IMR-90 (cell line): ENCODE results near the gene ZNF410. TPM values are rescaled to one million over a fixed set of nuclear protein-coding genes. Genes with fewer than 3 reads are reported as not detected.
A peak's percentile ranks its signal among the peaks of the same experiment; 100 is the strongest.

ENCODE experiments used
- ATAC-seq: fragments of 200-7000 bp; cut with Tn5 transposase; 2 replicates; pipeline ENCODE4 v1.9.1; 2020; ENCODE audit warnings: low read depth, mild to moderate bottlenecking, moderate library complexity
- BruUV-seq: library from RNA; stranded (reverse); fragments of 400-500 nt; replicated peaks from 2 replicates; lab custom pipeline; 2021; lab: Mats Ljungman, UMichigan
- CTCF ChIA-PET: fragments of 300-600 bp; formaldehyde crosslinking; extraction: SDS; loops from one replicate; lab custom pipeline; 2021; ENCODE audit warnings: antibody characterized with exemption; lab: Yijun Ruan, JAX
- POLR2A ChIA-PET: fragments of 300-600 bp; sonication (Branson Sonifier 250); formaldehyde crosslinking; loops from one replicate; lab custom pipeline; 2022; ENCODE audit warnings: antibody characterized with exemption; ENCODE audit not compliant: unreplicated experiment; lab: Charles Lee
- DNase-seq: peaks from one replicate; pipeline ENCODE4 v3.0.0; 2013
- H2AFZ ChIP-seq: replicated peaks from 2 replicates; pipeline ENCODE3; 2013; ENCODE audit warnings: low read length, mild to moderate bottlenecking; ENCODE audit not compliant: poor library complexity
- H2AK5ac ChIP-seq: 2 replicates; pipeline ENCODE4 v1.6.1; 2013; ENCODE audit warnings: low read depth, low read length, inconsistent platforms
- H2AK9ac ChIP-seq: replicated peaks from 2 replicates; pipeline ENCODE3; 2013; ENCODE audit warnings: mild to moderate bottlenecking, low read depth, low read length, moderate library complexity; ENCODE audit not compliant: poor library complexity
- H2BK120ac ChIP-seq: 2 replicates; pipeline ENCODE4 v1.6.1; 2013; ENCODE audit warnings: low read depth, low read length, inconsistent platforms
- H2BK15ac ChIP-seq: 3 replicates; pipeline ENCODE4 v1.6.1; 2013; ENCODE audit warnings: low read depth, low read length, inconsistent platforms
- H2BK20ac ChIP-seq: 2 replicates; pipeline ENCODE4 v1.6.1; 2013; ENCODE audit warnings: low read depth, mild to moderate bottlenecking, inconsistent platforms, low read length, moderate library complexity
- H2BK5ac ChIP-seq: 2 replicates; pipeline ENCODE4 v1.6.1; 2013; ENCODE audit warnings: mild to moderate bottlenecking, low read depth, low read length, inconsistent platforms; ENCODE audit not compliant: poor library complexity, severe bottlenecking
- H3K14ac ChIP-seq: replicated peaks from 2 replicates; pipeline ENCODE4 v1.6.1; 2013; ENCODE audit warnings: low read depth, low read length, inconsistent platforms
- H3K18ac ChIP-seq: 2 replicates; pipeline ENCODE4 v1.6.1; 2013; ENCODE audit warnings: low read depth, low read length, control low read depth
- H3K23ac ChIP-seq: 2 replicates; pipeline ENCODE4 v1.6.1; 2013; ENCODE audit warnings: low read depth, low read length, inconsistent platforms
- H3K27ac ChIP-seq: 2 replicates; pipeline ENCODE4 v1.5.1; 2013; ENCODE audit warnings: mild to moderate bottlenecking, control low read depth, low read length; ENCODE audit not compliant: insufficient read depth
- H3K27me3 ChIP-seq: 2 replicates; pipeline ENCODE4 v1.6.1; 2013; ENCODE audit warnings: low read length; ENCODE audit not compliant: control insufficient read depth, insufficient read depth
- H3K36me3 ChIP-seq: 2 replicates; pipeline ENCODE4 v1.6.1; 2013; ENCODE audit warnings: low read length, mixed read lengths; ENCODE audit not compliant: control insufficient read depth, insufficient read depth
- H3K4ac ChIP-seq: 2 replicates; pipeline ENCODE4 v1.6.1; 2013; ENCODE audit warnings: low read depth, low read length, inconsistent platforms
- H3K4me1 ChIP-seq: 2 replicates; pipeline ENCODE4 v1.6.1; 2013; ENCODE audit warnings: low read length, mixed read lengths; ENCODE audit not compliant: control insufficient read depth, insufficient read depth
- H3K4me2 ChIP-seq: 2 replicates; pipeline ENCODE4 v1.6.1; 2013; ENCODE audit warnings: low read depth, mild to moderate bottlenecking, control low read depth, low read length, moderate library complexity
- H3K4me3 ChIP-seq: 2 replicates; pipeline ENCODE4 v1.5.1; 2013; ENCODE audit warnings: low read depth, mild to moderate bottlenecking, control low read depth, low read length, moderate library complexity; ENCODE audit not compliant: insufficient read depth
- H3K56ac ChIP-seq: 2 replicates; pipeline ENCODE4 v1.6.1; 2013; ENCODE audit warnings: low read length, inconsistent platforms; ENCODE audit not compliant: insufficient read depth; ENCODE audit errors: extremely low read depth
- H3K79me1 ChIP-seq, 2 experiments: 2 replicates each; pipeline ENCODE4 v1.6.1; 2013; ENCODE audit warnings: low read length in 2 of 2, inconsistent platforms in 1 of 2, low read depth in 1 of 2
- H3K9ac ChIP-seq: 2 replicates; pipeline ENCODE4 v1.6.1; 2013; ENCODE audit warnings: low read depth, low read length, control low read depth
- H3K9me1 ChIP-seq: 2 replicates; pipeline ENCODE4 v1.6.1; 2013; ENCODE audit warnings: low read length, inconsistent platforms; ENCODE audit not compliant: insufficient read depth
- H3K9me3 ChIP-seq: 2 replicates; pipeline ENCODE4 v1.6.1; 2013; ENCODE audit warnings: low read length; ENCODE audit not compliant: control insufficient read depth, insufficient read depth
- H4K20me1 ChIP-seq: 2 replicates; pipeline ENCODE4 v1.6.1; 2013; ENCODE audit warnings: low read length, inconsistent platforms; ENCODE audit not compliant: insufficient read depth
- H4K5ac ChIP-seq: 2 replicates; pipeline ENCODE4 v1.6.1; 2013; ENCODE audit warnings: mild to moderate bottlenecking, low read depth, low read length, control low read depth
- H4K8ac ChIP-seq, 2 experiments: 2 replicates each; pipeline ENCODE4 v1.6.1; 2013; ENCODE audit warnings: low read depth in 2 of 2, low read length in 2 of 2, control low read depth in 1 of 2, inconsistent platforms in 1 of 2
- H4K91ac ChIP-seq: 2 replicates; pipeline ENCODE4 v1.6.1; 2013; ENCODE audit warnings: low read depth, low read length, inconsistent platforms; ENCODE audit not compliant: insufficient read depth
- BHLHE40 ChIP-seq: fragments of 150-350 bp; IDR thresholded peaks from 2 replicates; pipeline ENCODE4 v1.6.1; 2016; ENCODE audit warnings: mild to moderate bottlenecking, low read depth, low read length
- CEBPB ChIP-seq: IDR thresholded peaks from 2 replicates; pipeline ENCODE4 v1.6.1; 2012; ENCODE audit warnings: low read depth, low read length, improper control_type of control experiment
- CHD1 ChIP-seq: IDR thresholded peaks from 2 replicates; pipeline ENCODE4 v1.6.1; 2012; ENCODE audit warnings: low read depth, low read length, improper control_type of control experiment
- FOS ChIP-seq: fragments of 150-350 bp; IDR thresholded peaks from 2 replicates; pipeline ENCODE4 v1.6.1; 2016; ENCODE audit warnings: low read depth, low read length
- MAFK ChIP-seq: IDR thresholded peaks from 2 replicates; pipeline ENCODE4 v1.6.1; 2012; ENCODE audit warnings: low read depth, low read length, improper control_type of control experiment
- MAZ ChIP-seq: IDR thresholded peaks from 2 replicates; pipeline ENCODE4 v1.6.1; 2012; ENCODE audit warnings: low read depth, mild to moderate bottlenecking, low read length, improper control_type of control experiment, moderate library complexity, borderline replicate concordance
- MXI1 ChIP-seq: IDR thresholded peaks from 2 replicates; pipeline ENCODE4 v1.6.1; 2012; ENCODE audit warnings: low read depth, mild to moderate bottlenecking, low read length, moderate library complexity, borderline replicate concordance
- NFE2L2 ChIP-seq: fragments of 150-350 bp; IDR thresholded peaks from 2 replicates; pipeline ENCODE4 v1.6.1; 2016; ENCODE audit warnings: low read depth, mild to moderate bottlenecking, low read length
- POLR2A ChIP-seq: IDR thresholded peaks from 2 replicates; pipeline ENCODE4 v1.6.1; 2012; ENCODE audit warnings: mild to moderate bottlenecking, low read depth, low read length
- RAD21 ChIP-seq: IDR thresholded peaks from 2 replicates; pipeline ENCODE4 v1.6.1; 2012; ENCODE audit warnings: low read length, improper control_type of control experiment
- RCOR1 ChIP-seq: IDR thresholded peaks from 2 replicates; pipeline ENCODE4 v1.6.1; 2012; ENCODE audit warnings: mild to moderate bottlenecking, low read length, improper control_type of control experiment; ENCODE audit not compliant: insufficient replicate concordance
- RFX5 ChIP-seq: IDR thresholded peaks from 2 replicates; pipeline ENCODE4 v1.8.0; 2012; ENCODE audit warnings: low read depth, mild to moderate bottlenecking, low read length, moderate library complexity
- SMC3 ChIP-seq: fragments of 150-350 bp; IDR thresholded peaks from 2 replicates; pipeline ENCODE4 v1.6.1; 2016; ENCODE audit warnings: low read depth, mild to moderate bottlenecking, antibody characterized with exemption, low read length, moderate library complexity
- WGBS, 2 experiments: methylation state at CpG; one replicate each; pipeline versions ENCODE4 v1.1.5 to v1.1.7; 2013; ENCODE audit warnings: missing lambda C conversion rate in 2 of 2; ENCODE audit not compliant: insufficient read length in 1 of 2; ENCODE audit errors: extremely low coverage in 2 of 2; 5-methylcytosine and 5-hydroxymethylcytosine counted together
- dilution Hi-C: fragments of 300-500 bp; cut with HindIII; formaldehyde crosslinking; loops from one replicate; pipeline ENCODE4 v1.14.3; 2018; ENCODE audit warnings: low sequenced_read_pairs; ENCODE audit not compliant: unreplicated experiment
- in situ Hi-C: fragments of 300-500 bp; cut with MboI; formaldehyde crosslinking; loops from 3 replicates; pipeline ENCODE4 v1.14.3; 2019; ENCODE audit warnings: low sequenced_read_pairs, inconsistent platforms, mixed read lengths
- intact Hi-C: fragments of 100-400 bp; cut with micrococcal nuclease; formaldehyde crosslinking; loops from 2 replicates; pipeline ENCODE4 v1.10.0; 2022
- polyA plus RNA-seq, 3 experiments: library from polyadenylated mRNA; depleted of rRNA; stranded (reverse); fragments of >200 nt; gene quantifications; 2 replicates each; pipeline ENCODE4 v1.2.3, GENCODE V29; 2012; ENCODE audit warnings: low replicate concordance in 1 of 3
- total RNA-seq: library from RNA; depleted of rRNA; stranded (reverse); fragments of >200 nt; gene quantifications from 2 replicates; pipeline ENCODE4 v1.2.3, GENCODE V29; 2012
- TF ChIP-seq, protein P1 (sequence below): conservative IDR thresholded peaks from 2 replicates; pipeline ENCODE4 v1.5.1; 2012; ENCODE audit warnings: mild to moderate bottlenecking, low read depth, low read length, improper control_type of control experiment
- TF ChIP-seq, protein P2 (sequence below): fragments of 150-350 bp; IDR thresholded peaks from 2 replicates; pipeline ENCODE4 v1.6.1; 2017; ENCODE audit warnings: mild to moderate bottlenecking, antibody characterized with exemption, low read length, low read depth
- TF ChIP-seq, protein P3 (sequence below): fragments of 150-350 bp; IDR thresholded peaks from 2 replicates; pipeline ENCODE4 v1.6.1; 2016; ENCODE audit warnings: low read depth, mild to moderate bottlenecking, low read length, moderate library complexity, borderline replicate concordance

ZNF410 gene
- total and polyA plus RNA-seq, 2 of the 4 experiments (the other 2 are of a cell fraction) = 27.9 to 89.1 TPM

DNA sequence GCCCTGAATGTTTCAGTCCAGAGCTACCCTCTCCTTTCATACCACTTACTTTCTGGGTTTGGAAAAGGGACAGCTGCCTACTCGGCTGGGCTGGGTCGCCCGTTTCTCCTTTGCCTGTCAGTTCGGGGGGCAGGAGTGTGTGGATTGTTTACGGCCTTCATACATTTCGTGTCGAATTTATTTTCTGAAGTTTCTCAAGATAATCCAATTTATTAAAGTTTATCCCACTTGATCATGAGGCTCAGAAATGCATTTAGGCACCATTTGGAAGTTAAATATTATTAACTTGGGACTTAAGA, 608 bp downstream of the ZNF410 start:
- H3K4ac ChIP-seq = peak overlapping the region; percentile 67
- dilution Hi-C loops = no loop called here
- POLR2A ChIA-PET = interaction anchor here (0.6 to 1.6 kb wide), 3 partner anchors 15 to 36 kb away, joined by 5 to 18 read pairs (median 5); partner anchors contain the start of gene PTGR2

More for the DNA sequence above, 608 bp downstream of the ZNF410 start:
- DNase-seq = no peak
- Histone ChIP-seq H4K91ac (peak overlapping the region; percentile 55), H3K4me2 (peak overlapping the region; percentile 91), H3K4me3 (peak overlapping the region; percentile 56), H2BK5ac (peak overlapping the region; percentile 19), H3K36me3 (no peaks in the 10 kb centered on the region; the same call in 1 of the 2 replicates), H4K20me1 (peaks cover 35% of the 10 kb centered on the region), H3K18ac (no peak overlapping the region), H3K14ac (peak overlapping the region; percentile 75), H2BK15ac (no peak overlapping the region), H2AFZ (peak overlapping the region; percentile 81), H3K9me1 (no peaks in the 10 kb centered on the region; the same call in none of the 2 replicates), H4K5ac (peak overlapping the region; percentile 81), H2AK5ac (peak overlapping the region; percentile 78; the same call in 1 of the 2 replicates), H3K23ac (peak overlapping the region; percentile 62; the same call in 1 of the 2 replicates), H3K56ac (peak overlapping the region; percentile 66), H2BK20ac (no peak overlapping the region), H2BK120ac (no peak overlapping the region), H3K9ac (peak overlapping the region; percentile 90), H3K79me1 (peaks cover 0 to 26% of the 10 kb centered on the region in 2 experiments; a peak in 2 of 4 replicates), H4K8ac (peak overlapping the region; percentile 14 to 72; a peak in 2 of 4 replicates), H3K27ac (peak overlapping the region; percentile 65), H3K4me1 (peaks cover 2% of the 10 kb centered on the region; the same call in 1 of the 2 replicates), H2AK9ac (peak overlapping the region; percentile 80), H3K27me3 (no peaks in the 10 kb centered on the region), H3K9me3 (no peaks in the 10 kb centered on the region)
- in situ Hi-C loops = no loop called here
- TF ChIP-seq CEBPB (no peak), MAZ (no peak), RFX5 (no peak), FOS (no peak), SMC3 (no peak), MXI1 (no peak), CHD1 (no peak; the same call in 1 of the 2 replicates), RAD21 (no peak), BHLHE40 (no peak), RCOR1 (no peak), NFE2L2 (no peak), MAFK (no peak), POLR2A (no peak)
- TF ChIP-seq, protein P1, sequence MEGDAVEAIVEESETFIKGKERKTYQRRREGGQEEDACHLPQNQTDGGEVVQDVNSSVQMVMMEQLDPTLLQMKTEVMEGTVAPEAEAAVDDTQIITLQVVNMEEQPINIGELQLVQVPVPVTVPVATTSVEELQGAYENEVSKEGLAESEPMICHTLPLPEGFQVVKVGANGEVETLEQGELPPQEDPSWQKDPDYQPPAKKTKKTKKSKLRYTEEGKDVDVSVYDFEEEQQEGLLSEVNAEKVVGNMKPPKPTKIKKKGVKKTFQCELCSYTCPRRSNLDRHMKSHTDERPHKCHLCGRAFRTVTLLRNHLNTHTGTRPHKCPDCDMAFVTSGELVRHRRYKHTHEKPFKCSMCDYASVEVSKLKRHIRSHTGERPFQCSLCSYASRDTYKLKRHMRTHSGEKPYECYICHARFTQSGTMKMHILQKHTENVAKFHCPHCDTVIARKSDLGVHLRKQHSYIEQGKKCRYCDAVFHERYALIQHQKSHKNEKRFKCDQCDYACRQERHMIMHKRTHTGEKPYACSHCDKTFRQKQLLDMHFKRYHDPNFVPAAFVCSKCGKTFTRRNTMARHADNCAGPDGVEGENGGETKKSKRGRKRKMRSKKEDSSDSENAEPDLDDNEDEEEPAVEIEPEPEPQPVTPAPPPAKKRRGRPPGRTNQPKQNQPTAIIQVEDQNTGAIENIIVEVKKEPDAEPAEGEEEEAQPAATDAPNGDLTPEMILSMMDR = no peak
- TF ChIP-seq, protein P2, sequence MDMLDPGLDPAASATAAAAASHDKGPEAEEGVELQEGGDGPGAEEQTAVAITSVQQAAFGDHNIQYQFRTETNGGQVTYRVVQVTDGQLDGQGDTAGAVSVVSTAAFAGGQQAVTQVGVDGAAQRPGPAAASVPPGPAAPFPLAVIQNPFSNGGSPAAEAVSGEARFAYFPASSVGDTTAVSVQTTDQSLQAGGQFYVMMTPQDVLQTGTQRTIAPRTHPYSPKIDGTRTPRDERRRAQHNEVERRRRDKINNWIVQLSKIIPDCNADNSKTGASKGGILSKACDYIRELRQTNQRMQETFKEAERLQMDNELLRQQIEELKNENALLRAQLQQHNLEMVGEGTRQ = no peak
- TF ChIP-seq, protein P3, sequence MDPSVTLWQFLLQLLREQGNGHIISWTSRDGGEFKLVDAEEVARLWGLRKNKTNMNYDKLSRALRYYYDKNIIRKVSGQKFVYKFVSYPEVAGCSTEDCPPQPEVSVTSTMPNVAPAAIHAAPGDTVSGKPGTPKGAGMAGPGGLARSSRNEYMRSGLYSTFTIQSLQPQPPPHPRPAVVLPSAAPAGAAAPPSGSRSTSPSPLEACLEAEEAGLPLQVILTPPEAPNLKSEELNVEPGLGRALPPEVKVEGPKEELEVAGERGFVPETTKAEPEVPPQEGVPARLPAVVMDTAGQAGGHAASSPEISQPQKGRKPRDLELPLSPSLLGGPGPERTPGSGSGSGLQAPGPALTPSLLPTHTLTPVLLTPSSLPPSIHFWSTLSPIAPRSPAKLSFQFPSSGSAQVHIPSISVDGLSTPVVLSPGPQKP = no peak
- no CpG with 5 or more reads among the region's 7 CpGs for WGBS, 2 experiments
- CTCF ChIA-PET = no interaction called here
- no peak for ATAC-seq
- no TSS peak for BruUV-seq
- intact Hi-C loops = loop anchor here (2.0 kb wide), 1 partner anchor 100 kb away; no protein-coding TSS in a partner anchor
